ENCODE measurements around the gene NR3C1.

The NR3C1 gene

GRCh38 chr5:143314099-143314498, 89.4 kb downstream of the NR3C1 start:
- no peak for FAIRE-seq
- TF ChIP-seq POU2F2 (IDR thresholded peaks at IDR 0.05; ENCODE audit: low read depth, low read length) (no peak), PAX5 (IDR thresholded peaks at IDR 0.05; ENCODE audit: insufficient read depth, low read length, severe bottlenecking) (no peak), POLR2A (IDR thresholded peaks at IDR 0.05; ENCODE audit: low read depth, low read length) (no peak), SPI1 (IDR thresholded peaks at IDR 0.05; ENCODE audit: low read depth, low read length) (no peak), TAF1 (IDR thresholded peaks at IDR 0.05; ENCODE audit: low read depth, low read length) (no peak), POLR2AphosphoS5 (IDR thresholded peaks at IDR 0.05; ENCODE audit: low read depth, low read length) (no peak)
- DNase-seq (ENCODE audit: insufficient read length, low spot score): no peak

- no peak for DNase-seq (ENCODE audit: insufficient read length, low spot score)
- peak; percentile 62 for FAIRE-seq
- TF ChIP-seq PAX5 (IDR thresholded peaks at IDR 0.05; ENCODE audit: insufficient read depth, low read length, severe bottlenecking) (no peak), SPI1 (IDR thresholded peaks at IDR 0.05; ENCODE audit: low read depth, low read length) (no peak), POLR2AphosphoS5 (IDR thresholded peaks at IDR 0.05; ENCODE audit: low read depth, low read length) (no peak), TAF1 (IDR thresholded peaks at IDR 0.05; ENCODE audit: low read depth, low read length) (no peak), POLR2A (IDR thresholded peaks at IDR 0.05; ENCODE audit: low read depth, low read length) (no peak), POU2F2 (IDR thresholded peaks at IDR 0.05; ENCODE audit: low read depth, low read length) (no peak)
Observed at GRCh38 chr5:143313298-143313852, 90.1 kb downstream of the NR3C1 start.

- FAIRE-seq: peak; percentile 72
- DNase-seq (ENCODE audit: insufficient read length, low spot score): no peak
- TF ChIP-seq POLR2AphosphoS5 (IDR thresholded peaks at IDR 0.05; ENCODE audit: low read depth, low read length) (no peak), POLR2A (IDR thresholded peaks at IDR 0.05; ENCODE audit: low read depth, low read length) (no peak)
Observed at GRCh38 chr5:143312822-143313221, 90.7 kb downstream of the NR3C1 start.

GRCh38 chr5:143311955-143312354, 91.5 kb downstream of the NR3C1 start:
- FAIRE-seq (no peak), DNase-seq (ENCODE audit: insufficient read length, low spot score) (no peak)
- TF ChIP-seq POU2F2 (IDR thresholded peaks at IDR 0.05; ENCODE audit: low read depth, low read length) (no peak), POLR2AphosphoS5 (IDR thresholded peaks at IDR 0.05; ENCODE audit: low read depth, low read length) (no peak), POLR2A (IDR thresholded peaks at IDR 0.05; ENCODE audit: low read depth, low read length) (no peak), TAF1 (IDR thresholded peaks at IDR 0.05; ENCODE audit: low read depth, low read length) (no peak), SPI1 (IDR thresholded peaks at IDR 0.05; ENCODE audit: low read depth, low read length) (no peak), PAX5 (IDR thresholded peaks at IDR 0.05; ENCODE audit: insufficient read depth, low read length, severe bottlenecking) (no peak)

- no peak for TF ChIP-seq TAF1 (IDR thresholded peaks at IDR 0.05; ENCODE audit: low read depth, low read length)
- TF ChIP-seq SPI1 (IDR thresholded peaks at IDR 0.05; ENCODE audit: low read depth, low read length): no peak
- no peak for TF ChIP-seq POLR2A (IDR thresholded peaks at IDR 0.05; ENCODE audit: low read depth, low read length)
- no peak for TF ChIP-seq POU2F2 (IDR thresholded peaks at IDR 0.05; ENCODE audit: low read depth, low read length)
- TF ChIP-seq PAX5 (IDR thresholded peaks at IDR 0.05; ENCODE audit: insufficient read depth, low read length, severe bottlenecking): no peak
- TF ChIP-seq POLR2AphosphoS5 (IDR thresholded peaks at IDR 0.05; ENCODE audit: low read depth, low read length): no peak
- DNase-seq (ENCODE audit: insufficient read length, low spot score): no peak
- no peak for FAIRE-seq
Observed at GRCh38 chr5:143311428-143311827, 92.1 kb downstream of the NR3C1 start.

GRCh38 chr5:143309661-143310431, 93.6 kb downstream of the NR3C1 start:
- DNase-seq (ENCODE audit: insufficient read length, low spot score) (no peak), FAIRE-seq (peak; percentile 9)
- no peak for TF ChIP-seq SPI1 (IDR thresholded peaks at IDR 0.05; ENCODE audit: low read depth, low read length)
- TF ChIP-seq PAX5 (IDR thresholded peaks at IDR 0.05; ENCODE audit: insufficient read depth, low read length, severe bottlenecking): no peak
- TF ChIP-seq POU2F2 (IDR thresholded peaks at IDR 0.05; ENCODE audit: low read depth, low read length): no peak
- no peak for TF ChIP-seq POLR2AphosphoS5 (IDR thresholded peaks at IDR 0.05; ENCODE audit: low read depth, low read length)
- TF ChIP-seq TAF1 (IDR thresholded peaks at IDR 0.05; ENCODE audit: low read depth, low read length): no peak
- TF ChIP-seq POLR2A (IDR thresholded peaks at IDR 0.05; ENCODE audit: low read depth, low read length): no peak

- TF ChIP-seq POLR2AphosphoS5 (IDR thresholded peaks at IDR 0.05; ENCODE audit: low read depth, low read length): no peak
- no peak for TF ChIP-seq POLR2A (IDR thresholded peaks at IDR 0.05; ENCODE audit: low read depth, low read length)
- no peak for TF ChIP-seq TAF1 (IDR thresholded peaks at IDR 0.05; ENCODE audit: low read depth, low read length)
- no peak for TF ChIP-seq PAX5 (IDR thresholded peaks at IDR 0.05; ENCODE audit: insufficient read depth, low read length, severe bottlenecking)
- no peak for FAIRE-seq
Observed at GRCh38 chr5:143308731-143309130, 94.8 kb downstream of the NR3C1 start.

GRCh38 chr5:143306040-143306439, 97.4 kb downstream of the NR3C1 start:
- no peak for FAIRE-seq
- TF ChIP-seq POLR2A (IDR thresholded peaks at IDR 0.05; ENCODE audit: low read depth, low read length): no peak
- TF ChIP-seq POU2F2 (IDR thresholded peaks at IDR 0.05; ENCODE audit: low read depth, low read length): no peak
- no peak for TF ChIP-seq SPI1 (IDR thresholded peaks at IDR 0.05; ENCODE audit: low read depth, low read length)
- TF ChIP-seq POLR2AphosphoS5 (IDR thresholded peaks at IDR 0.05; ENCODE audit: low read depth, low read length): no peak
- TF ChIP-seq TAF1 (IDR thresholded peaks at IDR 0.05; ENCODE audit: low read depth, low read length): no peak
- no peak for TF ChIP-seq PAX5 (IDR thresholded peaks at IDR 0.05; ENCODE audit: insufficient read depth, low read length, severe bottlenecking)
- no peak for DNase-seq (ENCODE audit: insufficient read length, low spot score)

More at GRCh38 chr5:143308731-143309130, 94.8 kb downstream of the NR3C1 start:
- DNase-seq (ENCODE audit: insufficient read length, low spot score): no peak

GRCh38 chr5:143304836-143305475, 98.5 kb downstream of the NR3C1 start:
- TF ChIP-seq POLR2A (IDR thresholded peaks at IDR 0.05; ENCODE audit: low read depth, low read length): no peak
- no peak for TF ChIP-seq SPI1 (IDR thresholded peaks at IDR 0.05; ENCODE audit: low read depth, low read length)
- TF ChIP-seq POU2F2 (IDR thresholded peaks at IDR 0.05; ENCODE audit: low read depth, low read length): no peak
- no peak for TF ChIP-seq PAX5 (IDR thresholded peaks at IDR 0.05; ENCODE audit: insufficient read depth, low read length, severe bottlenecking)
- TF ChIP-seq TAF1 (IDR thresholded peaks at IDR 0.05; ENCODE audit: low read depth, low read length): no peak
- TF ChIP-seq POLR2AphosphoS5 (IDR thresholded peaks at IDR 0.05; ENCODE audit: low read depth, low read length): no peak
- no peak for FAIRE-seq
- no peak for DNase-seq (ENCODE audit: insufficient read length, low spot score)

Measured in GM12891 (cell line).